ENCODE results near the gene IFT122.

- TF ChIP-seq CTCF (IDR thresholded peaks at IDR 0.05 in 8 of 11, conservative IDR thresholded peaks at IDR 0.05 in 3 of 11) (no peak), POLR2AphosphoS5 (IDR thresholded peaks at IDR 0.05) (no peak), POLR2A (IDR thresholded peaks at IDR 0.05) (no peak)
Measured at GRCh38 chr3:129529436-129530210, 89.6 kb downstream of the IFT122 start.

All from spleen (tissue), 7 donors.